BE2C (cell line): ENCODE data around the gene FBXL20.

Experiments used
- DNase-seq: peaks from one replicate; pipeline ENCODE4 v3.0.0-alpha.2; 2020
- H3K27me3 ChIP-seq: fragments of 250-450 bp; sonication (Bioruptor Pico); 2 replicates; pipeline ENCODE4 v1.5.1; 2020; ENCODE audit warnings: mild to moderate bottlenecking
- H3K36me3 ChIP-seq: fragments of 250-450 bp; sonication (Bioruptor Pico); 2 replicates; pipeline ENCODE4 v1.5.1; 2020; ENCODE audit warnings: mild to moderate bottlenecking
- H3K4me1 ChIP-seq: fragments of 250-450 bp; sonication (Bioruptor Pico); 2 replicates; pipeline ENCODE4 v1.5.1; 2020
- H3K4me3 ChIP-seq: 2 replicates; pipeline ENCODE4 v1.5.1; 2011; ENCODE audit warnings: low read depth, low read length
- H3K9me3 ChIP-seq: fragments of 250-450 bp; sonication (Bioruptor Pico); 2 replicates; pipeline ENCODE4 v1.5.1; 2020
- TF ChIP-seq, protein P1 (sequence below): IDR thresholded peaks from 2 replicates; pipeline ENCODE4 v1.5.1; 2012; ENCODE audit warnings: mild to moderate bottlenecking, low read depth, low read length

The FBXL20 gene

DNA sequence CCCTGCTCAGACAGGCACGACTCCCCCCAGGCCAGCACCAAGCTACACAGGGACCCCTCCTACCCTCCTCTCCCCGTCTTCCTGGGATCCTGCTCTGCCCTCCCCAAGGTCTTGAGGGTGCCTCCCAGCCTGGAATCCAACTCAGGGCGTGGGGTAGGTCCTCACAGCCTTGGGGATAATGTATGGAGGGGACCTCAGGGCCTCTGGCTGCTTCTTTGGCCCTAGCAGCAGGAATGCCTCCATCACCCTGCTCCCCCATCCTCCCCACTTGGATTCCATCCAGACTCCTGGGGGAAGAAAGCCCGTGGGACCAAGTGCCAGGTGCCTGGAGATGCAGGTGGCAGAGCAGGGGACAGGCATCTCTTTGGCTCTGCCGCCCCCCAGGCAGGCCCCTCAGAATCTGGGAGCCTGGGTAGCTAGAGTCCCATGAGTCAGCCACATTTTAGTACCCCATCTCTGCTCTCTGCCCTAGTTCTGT, 164.9 kb downstream of the FBXL20 start:
- no peaks in the 10 kb centered on the region for H3K36me3 ChIP-seq
- no peak overlapping the region for H3K4me3 ChIP-seq
- H3K4me1 ChIP-seq = peaks cover 7% of the 10 kb centered on the region
- TF ChIP-seq, protein P1, sequence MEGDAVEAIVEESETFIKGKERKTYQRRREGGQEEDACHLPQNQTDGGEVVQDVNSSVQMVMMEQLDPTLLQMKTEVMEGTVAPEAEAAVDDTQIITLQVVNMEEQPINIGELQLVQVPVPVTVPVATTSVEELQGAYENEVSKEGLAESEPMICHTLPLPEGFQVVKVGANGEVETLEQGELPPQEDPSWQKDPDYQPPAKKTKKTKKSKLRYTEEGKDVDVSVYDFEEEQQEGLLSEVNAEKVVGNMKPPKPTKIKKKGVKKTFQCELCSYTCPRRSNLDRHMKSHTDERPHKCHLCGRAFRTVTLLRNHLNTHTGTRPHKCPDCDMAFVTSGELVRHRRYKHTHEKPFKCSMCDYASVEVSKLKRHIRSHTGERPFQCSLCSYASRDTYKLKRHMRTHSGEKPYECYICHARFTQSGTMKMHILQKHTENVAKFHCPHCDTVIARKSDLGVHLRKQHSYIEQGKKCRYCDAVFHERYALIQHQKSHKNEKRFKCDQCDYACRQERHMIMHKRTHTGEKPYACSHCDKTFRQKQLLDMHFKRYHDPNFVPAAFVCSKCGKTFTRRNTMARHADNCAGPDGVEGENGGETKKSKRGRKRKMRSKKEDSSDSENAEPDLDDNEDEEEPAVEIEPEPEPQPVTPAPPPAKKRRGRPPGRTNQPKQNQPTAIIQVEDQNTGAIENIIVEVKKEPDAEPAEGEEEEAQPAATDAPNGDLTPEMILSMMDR = no peak
- no peak for DNase-seq
- H3K9me3 ChIP-seq = no peaks in the 10 kb centered on the region
- no peaks in the 10 kb centered on the region for H3K27me3 ChIP-seq

DNA sequence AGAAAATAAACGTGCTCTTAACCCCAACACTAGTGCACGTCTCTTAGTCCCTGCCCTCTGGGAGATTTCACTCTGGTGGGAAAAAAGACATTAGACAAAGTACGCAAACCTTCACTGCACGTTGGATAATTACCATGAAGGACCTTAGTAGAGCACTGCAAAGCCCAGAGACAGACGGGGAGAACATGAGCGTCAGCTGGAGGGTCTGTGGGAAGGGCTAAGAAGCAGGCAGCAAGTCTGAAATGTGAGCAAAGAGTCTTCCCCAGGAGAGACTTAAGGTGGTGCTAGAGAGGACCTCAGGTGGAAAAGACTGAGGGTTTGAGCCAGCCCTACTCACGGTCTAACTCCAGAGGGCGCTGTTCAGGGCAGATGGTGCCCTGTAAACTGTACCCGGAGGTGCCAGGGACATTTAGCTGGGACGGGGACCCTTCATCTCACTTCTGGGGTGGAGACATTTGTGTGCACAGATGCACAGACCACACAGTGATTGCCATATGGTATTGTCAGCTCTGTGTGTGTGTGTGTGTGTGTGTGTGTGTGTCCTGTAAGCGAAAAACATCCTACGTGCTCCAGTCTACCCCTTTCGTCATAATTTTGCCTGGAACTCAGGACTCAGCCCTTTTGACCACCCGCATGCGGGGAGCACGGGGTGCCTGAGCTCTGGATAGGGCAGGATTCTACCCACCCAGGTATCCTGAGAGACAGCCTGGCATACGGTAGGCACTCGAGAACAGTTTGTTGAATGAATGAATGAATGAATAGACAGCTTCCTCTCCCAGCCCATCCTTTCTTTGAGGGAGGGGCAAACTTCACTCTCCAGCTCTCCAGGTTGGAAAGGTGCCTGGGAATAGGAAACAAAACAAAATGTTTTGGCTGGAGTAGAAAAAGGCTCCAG, 165.6 kb downstream of the FBXL20 start:
- no peaks in the 10 kb centered on the region for H3K9me3 ChIP-seq
- H3K4me1 ChIP-seq = peaks cover 14% of the 10 kb centered on the region
- H3K4me3 ChIP-seq = no peak overlapping the region
- no peaks in the 10 kb centered on the region for H3K36me3 ChIP-seq
- TF ChIP-seq, protein P1 = peak; percentile 87
- H3K27me3 ChIP-seq = no peaks in the 10 kb centered on the region
- DNase-seq = peak; percentile 52

GRCh38 chr17:39231591-39232551, 169.6 kb downstream of the FBXL20 start:
- DNase-seq = peak; percentile 84
- H3K4me3 ChIP-seq = peak overlapping the region; percentile 56
- no peaks in the 10 kb centered on the region for H3K36me3 ChIP-seq
- no peaks in the 10 kb centered on the region for H3K27me3 ChIP-seq
- TF ChIP-seq, protein P1 = peak; percentile 89
- peaks cover 23% of the 10 kb centered on the region for H3K4me1 ChIP-seq
- no peaks in the 10 kb centered on the region for H3K9me3 ChIP-seq

- peak overlapping the region; percentile 56 for H3K4me3 ChIP-seq
- no peaks in the 10 kb centered on the region for H3K36me3 ChIP-seq
- TF ChIP-seq, protein P1 = no peak
- H3K27me3 ChIP-seq = no peaks in the 10 kb centered on the region
- H3K4me1 ChIP-seq = peaks cover 23% of the 10 kb centered on the region
- DNase-seq = peak; percentile 50
- no peaks in the 10 kb centered on the region for H3K9me3 ChIP-seq
Observed at GRCh38 chr17:39231091-39231561, 170.3 kb downstream of the FBXL20 start.

GRCh38 chr17:39230361-39230760, 171.1 kb downstream of the FBXL20 start:
- Histone ChIP-seq H3K4me1 (peaks cover 23% of the 10 kb centered on the region), H3K9me3 (no peaks in the 10 kb centered on the region), H3K4me3 (no peak overlapping the region; the same call in 1 of the 2 replicates), H3K36me3 (no peaks in the 10 kb centered on the region), H3K27me3 (peaks cover 3% of the 10 kb centered on the region)
- no peak for DNase-seq
- TF ChIP-seq, protein P1 = no peak
